Dendritic cell treated with granulocyte-macrophage colony-stimulating factor and Interleukin-4, amounts not matched to agents 40 ng/mL and 50 ng/mL, for 4 days (primary cell): ENCODE results near the gene ZDHHC14.

ENCODE experiments used
- H3K27ac Mint-ChIP-seq: one replicate; pipeline ENCODE4 v1.8.0; 2022; ENCODE audit warnings: mild to moderate bottlenecking, mixed read lengths
- H3K27me3 Mint-ChIP-seq: one replicate; pipeline ENCODE4 v1.8.0; 2022; ENCODE audit warnings: mild to moderate bottlenecking, mixed read lengths
- H3K36me3 Mint-ChIP-seq: one replicate; pipeline ENCODE4 v1.8.0; 2022; ENCODE audit warnings: low read depth, mixed read lengths
- H3K4me1 Mint-ChIP-seq: one replicate; pipeline ENCODE4 v1.8.0; 2022; ENCODE audit warnings: low read depth, mixed read lengths
- H3K4me3 Mint-ChIP-seq: one replicate; pipeline ENCODE4 v1.8.0; 2022; ENCODE audit warnings: mild to moderate bottlenecking, moderate library complexity, mixed read lengths
- H3K9me3 Mint-ChIP-seq: one replicate; pipeline ENCODE4 v1.8.0; 2022; ENCODE audit warnings: mixed read lengths
- intact Hi-C: fragments of 100-400 bp; cut with micrococcal nuclease; formaldehyde crosslinking; loops from one replicate; pipeline ENCODE4 v1.15.0; 2022

ZDHHC14 gene

DNA sequence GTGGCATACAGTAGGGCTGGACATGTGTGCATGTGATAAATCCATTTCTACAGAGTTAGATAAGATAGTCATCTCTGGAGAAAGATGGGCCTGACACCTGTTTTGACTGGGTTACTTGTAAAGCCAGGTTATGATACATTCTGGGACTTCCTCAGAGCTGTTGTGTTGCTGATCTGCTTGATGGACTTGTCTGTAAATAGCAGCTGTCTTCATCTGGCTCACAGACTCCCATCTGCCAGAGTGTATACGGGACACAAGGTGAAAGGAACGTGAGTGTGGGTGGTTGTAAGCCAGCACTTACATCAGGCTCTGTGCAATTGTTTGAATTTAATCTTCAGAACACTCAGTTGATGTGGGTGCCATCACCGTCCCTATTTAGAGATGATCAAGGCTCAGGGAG is 49.8 kb downstream of the ZDHHC14 start:
- H3K4me1 Mint-ChIP-seq, result peaks cover 6% of the 10 kb centered on the region
- intact Hi-C loops, result no loop called here
- H3K36me3 Mint-ChIP-seq, result no peaks in the 10 kb centered on the region
- no peaks in the 10 kb centered on the region for H3K9me3 Mint-ChIP-seq
- H3K4me3 Mint-ChIP-seq, result no peak overlapping the region
- H3K27me3 Mint-ChIP-seq, result no peaks in the 10 kb centered on the region
- H3K27ac Mint-ChIP-seq, result no peak overlapping the region

GRCh38 chr6:157432231-157432891 is 51.4 kb downstream of the ZDHHC14 start:
- no peaks in the 10 kb centered on the region for H3K27me3 Mint-ChIP-seq
- no peaks in the 10 kb centered on the region for H3K9me3 Mint-ChIP-seq
- H3K4me3 Mint-ChIP-seq, result no peak overlapping the region

DNA sequence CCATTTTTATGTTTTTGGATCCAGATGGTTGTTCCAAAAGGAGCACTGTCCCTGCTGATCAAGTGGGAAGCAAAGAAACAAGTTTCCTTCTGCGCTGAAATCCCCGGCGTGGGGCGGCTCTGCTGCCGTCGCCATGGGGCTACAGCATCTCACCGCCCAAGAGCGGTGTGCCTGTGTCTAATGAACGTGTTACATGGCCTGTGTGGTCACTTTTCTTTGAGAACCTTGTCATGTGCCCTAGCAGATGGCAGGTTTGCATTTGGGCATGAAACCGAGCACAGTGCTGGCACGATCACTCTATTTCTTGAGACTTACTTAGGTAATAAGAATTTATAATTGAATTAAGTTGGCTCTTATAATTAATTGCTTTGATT is 51.9 kb downstream of the ZDHHC14 start:
- intact Hi-C loops, result no loop called here
- Mint-ChIP-seq H3K9me3 (no peaks in the 10 kb centered on the region), H3K4me1 (no peaks in the 10 kb centered on the region), H3K27ac (no peak overlapping the region), H3K27me3 (no peaks in the 10 kb centered on the region), H3K36me3 (no peaks in the 10 kb centered on the region), H3K4me3 (no peak overlapping the region)

More at GRCh38 chr6:157432231-157432891, 51.4 kb downstream of the ZDHHC14 start:
- Mint-ChIP-seq H3K27ac (no peak overlapping the region), H3K4me1 (no peaks in the 10 kb centered on the region), H3K36me3 (no peaks in the 10 kb centered on the region)
- intact Hi-C loops, result no loop called here

- Mint-ChIP-seq H3K27me3 (no peaks in the 10 kb centered on the region), H3K9me3 (no peaks in the 10 kb centered on the region)
- intact Hi-C loops, result no loop called here
Measured at GRCh38 chr6:157433678-157434081, 52.7 kb downstream of the ZDHHC14 start.

DNA sequence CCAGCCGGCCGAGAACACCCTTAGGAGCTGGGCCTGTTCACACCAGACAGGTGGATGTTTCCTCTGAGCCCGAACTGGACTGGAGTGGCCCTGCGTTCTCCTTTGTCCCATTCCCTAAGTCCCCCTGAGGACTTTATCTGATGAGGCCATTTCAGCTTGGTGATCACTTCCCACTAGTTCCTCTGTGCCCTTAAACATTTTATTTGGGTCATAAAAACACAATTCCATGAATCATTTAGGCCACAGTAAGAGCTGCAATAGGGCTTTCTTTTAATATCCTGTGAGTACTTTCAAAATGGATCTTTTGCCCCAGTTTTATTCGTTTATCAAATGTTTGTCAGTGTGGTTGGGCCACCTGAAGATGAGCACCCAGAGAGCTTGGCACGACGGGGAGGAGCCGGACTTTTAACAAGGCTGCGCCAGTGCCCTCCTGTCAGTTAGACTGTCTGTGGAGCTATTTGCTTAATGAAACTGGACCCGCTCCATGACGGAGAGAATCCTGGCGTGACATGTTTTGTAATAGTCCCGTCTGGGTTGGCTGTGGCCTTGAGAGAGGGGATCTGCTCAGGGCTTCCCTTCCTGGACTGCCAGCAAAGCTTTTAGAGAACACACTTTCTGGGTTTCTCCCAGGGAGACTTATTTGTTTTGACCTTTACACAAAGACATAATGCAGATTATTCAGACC is 53.5 kb downstream of the ZDHHC14 start:
- Mint-ChIP-seq H3K4me3 (no peak overlapping the region), H3K27me3 (no peaks in the 10 kb centered on the region), H3K9me3 (no peaks in the 10 kb centered on the region), H3K36me3 (no peaks in the 10 kb centered on the region), H3K4me1 (peaks cover 13% of the 10 kb centered on the region), H3K27ac (no peak overlapping the region)
- intact Hi-C loops, result no loop called here

More at GRCh38 chr6:157433678-157434081, 52.7 kb downstream of the ZDHHC14 start:
- Mint-ChIP-seq H3K4me1 (peaks cover 7% of the 10 kb centered on the region), H3K4me3 (no peak overlapping the region), H3K27ac (no peak overlapping the region), H3K36me3 (no peaks in the 10 kb centered on the region)

DNA sequence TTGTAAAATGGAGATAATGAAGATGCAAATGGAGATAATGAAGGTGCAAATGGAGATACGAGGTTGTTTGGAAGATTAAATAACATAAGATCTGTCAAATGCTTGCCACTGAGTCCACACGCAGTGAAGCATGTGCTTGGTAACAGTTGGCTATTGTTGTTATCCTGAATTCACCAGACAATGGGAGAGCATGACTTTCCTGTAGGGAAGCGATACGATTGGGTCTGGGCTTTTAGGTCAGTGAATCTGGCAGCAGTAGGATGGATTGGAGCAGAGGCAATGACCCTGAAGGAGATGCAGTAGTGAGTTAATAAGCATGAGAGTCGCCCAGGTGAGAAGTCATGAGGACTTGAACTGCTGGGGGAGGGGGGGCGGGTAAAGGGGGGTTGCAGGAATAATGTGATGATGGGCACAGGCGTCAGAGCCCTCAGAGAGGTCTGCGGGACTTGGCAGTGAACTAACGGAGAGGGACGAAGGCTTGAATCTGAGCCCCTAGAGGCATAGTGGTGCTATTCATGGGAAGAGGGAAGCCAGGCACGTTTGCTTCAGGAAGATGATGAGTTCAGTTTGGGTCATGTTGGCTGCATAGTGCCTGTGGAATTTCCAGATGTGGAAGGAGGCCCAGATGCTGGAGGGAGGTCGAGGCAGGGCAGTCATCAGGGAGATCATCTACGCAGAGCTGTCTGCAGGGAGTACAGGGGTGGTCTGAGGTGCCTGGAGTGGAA is 55.4 kb downstream of the ZDHHC14 start:
- intact Hi-C loops, result no loop called here
- no peaks in the 10 kb centered on the region for H3K9me3 Mint-ChIP-seq
- no peak overlapping the region for H3K27ac Mint-ChIP-seq
- no peaks in the 10 kb centered on the region for H3K27me3 Mint-ChIP-seq
- H3K4me3 Mint-ChIP-seq, result no peak overlapping the region
- peaks cover 13% of the 10 kb centered on the region for H3K4me1 Mint-ChIP-seq
- H3K36me3 Mint-ChIP-seq, result no peaks in the 10 kb centered on the region

DNA sequence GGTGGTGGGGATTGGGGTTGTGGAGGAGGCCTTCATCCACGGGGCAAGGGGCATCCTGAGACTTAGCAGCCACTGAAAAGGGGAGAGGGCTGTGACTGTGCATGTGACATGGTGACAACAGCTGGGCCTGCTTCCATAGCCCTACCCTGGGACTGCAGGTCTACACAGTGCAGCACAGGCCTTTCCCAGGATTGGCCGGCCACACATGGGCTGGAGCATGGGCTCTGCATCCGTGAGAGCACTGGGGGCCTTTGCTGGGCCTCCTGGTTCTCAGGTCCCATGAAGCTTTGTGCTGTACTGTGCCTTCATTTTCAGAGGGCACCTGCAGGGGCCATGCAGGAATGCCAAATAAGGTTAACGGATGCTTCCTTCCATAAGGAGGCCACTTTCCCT is 56.0 kb downstream of the ZDHHC14 start:
- no peak overlapping the region for H3K27ac Mint-ChIP-seq
- intact Hi-C loops, result no loop called here
- H3K27me3 Mint-ChIP-seq, result no peaks in the 10 kb centered on the region
- H3K4me3 Mint-ChIP-seq, result no peak overlapping the region
- H3K36me3 Mint-ChIP-seq, result no peaks in the 10 kb centered on the region
- H3K9me3 Mint-ChIP-seq, result no peaks in the 10 kb centered on the region
- peaks cover 13% of the 10 kb centered on the region for H3K4me1 Mint-ChIP-seq

- no peaks in the 10 kb centered on the region for H3K36me3 Mint-ChIP-seq
- peaks cover 13% of the 10 kb centered on the region for H3K4me1 Mint-ChIP-seq
- H3K9me3 Mint-ChIP-seq, result peaks cover 12% of the 10 kb centered on the region
- no peaks in the 10 kb centered on the region for H3K27me3 Mint-ChIP-seq
- H3K27ac Mint-ChIP-seq, result no peak overlapping the region
- intact Hi-C loops, result no loop called here
- no peak overlapping the region for H3K4me3 Mint-ChIP-seq
Measured at GRCh38 chr6:157438611-157439111, 57.7 kb downstream of the ZDHHC14 start.

DNA sequence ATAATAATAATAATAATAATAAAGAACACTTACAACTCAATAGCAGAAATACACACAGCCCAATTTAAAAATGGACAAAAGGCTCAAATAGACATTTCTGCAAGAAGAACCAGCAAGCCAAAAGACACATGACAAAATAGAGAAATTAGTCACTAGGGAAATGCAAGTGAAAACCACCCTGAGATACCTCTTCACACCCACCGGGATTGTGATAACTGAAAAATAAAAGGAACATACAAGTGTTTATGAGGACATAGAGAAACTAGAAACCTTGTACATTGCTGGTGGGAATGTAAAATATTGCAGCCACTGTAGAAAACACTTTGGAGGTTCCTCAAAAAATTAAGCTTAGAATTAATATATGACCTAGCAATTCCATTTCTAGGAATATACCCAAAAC is 59.2 kb downstream of the ZDHHC14 start:
- intact Hi-C loops, result no loop called here
- no peak overlapping the region for H3K4me3 Mint-ChIP-seq

GRCh38 chr6:157442291-157442690 is 61.3 kb downstream of the ZDHHC14 start:
- H3K4me1 Mint-ChIP-seq, result peaks cover 13% of the 10 kb centered on the region

More for the DNA sequence above, 59.2 kb downstream of the ZDHHC14 start:
- no peaks in the 10 kb centered on the region for H3K36me3 Mint-ChIP-seq
- no peaks in the 10 kb centered on the region for H3K27me3 Mint-ChIP-seq
- H3K9me3 Mint-ChIP-seq, result peaks cover 13% of the 10 kb centered on the region
- H3K27ac Mint-ChIP-seq, result no peak overlapping the region
- H3K4me1 Mint-ChIP-seq, result peaks cover 13% of the 10 kb centered on the region

DNA sequence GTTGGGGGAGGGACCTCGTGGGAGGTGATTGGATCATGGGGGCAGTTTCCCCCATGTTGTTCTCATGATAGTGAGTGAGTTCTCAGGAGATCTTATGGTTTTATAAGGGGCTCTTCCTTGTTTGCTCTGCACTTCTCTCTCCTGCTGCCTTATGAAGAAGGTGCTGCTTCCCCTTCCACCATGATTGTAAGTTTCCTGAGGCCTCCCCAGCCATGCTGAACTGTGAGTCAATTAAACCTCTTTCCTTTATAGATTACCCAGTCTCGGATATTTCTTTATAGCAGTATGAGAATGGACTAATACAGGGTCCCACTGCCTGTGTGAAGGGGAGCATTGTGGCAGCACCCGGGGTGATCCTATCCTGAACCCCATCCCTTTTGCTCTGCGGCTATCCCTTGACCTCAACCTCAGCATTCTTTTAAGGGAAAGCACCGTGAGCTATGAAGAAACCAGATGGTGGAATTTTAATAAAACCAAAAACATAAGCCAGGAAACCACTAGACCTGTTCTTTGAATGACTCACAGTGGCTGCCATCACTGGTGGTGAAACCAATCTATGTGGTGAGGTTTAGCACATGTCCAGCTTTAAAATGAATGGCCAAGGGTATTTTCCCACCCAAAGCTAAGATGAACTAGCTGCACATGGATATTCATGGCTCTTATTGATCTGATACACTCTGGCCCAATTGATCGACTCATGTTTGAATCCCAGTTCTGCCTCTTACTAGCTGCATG is 62.2 kb downstream of the ZDHHC14 start:
- no peak overlapping the region for H3K27ac Mint-ChIP-seq
- H3K27me3 Mint-ChIP-seq, result no peaks in the 10 kb centered on the region
- H3K36me3 Mint-ChIP-seq, result no peaks in the 10 kb centered on the region
- no peak overlapping the region for H3K4me3 Mint-ChIP-seq
- intact Hi-C loops, result no loop called here
- peaks cover 10% of the 10 kb centered on the region for H3K4me1 Mint-ChIP-seq
- H3K9me3 Mint-ChIP-seq, result peaks cover 13% of the 10 kb centered on the region

More at GRCh38 chr6:157442291-157442690, 61.3 kb downstream of the ZDHHC14 start:
- Mint-ChIP-seq H3K27me3 (no peaks in the 10 kb centered on the region), H3K9me3 (peaks cover 13% of the 10 kb centered on the region), H3K36me3 (no peaks in the 10 kb centered on the region), H3K27ac (no peak overlapping the region), H3K4me3 (no peak overlapping the region)
- intact Hi-C loops, result no loop called here

DNA sequence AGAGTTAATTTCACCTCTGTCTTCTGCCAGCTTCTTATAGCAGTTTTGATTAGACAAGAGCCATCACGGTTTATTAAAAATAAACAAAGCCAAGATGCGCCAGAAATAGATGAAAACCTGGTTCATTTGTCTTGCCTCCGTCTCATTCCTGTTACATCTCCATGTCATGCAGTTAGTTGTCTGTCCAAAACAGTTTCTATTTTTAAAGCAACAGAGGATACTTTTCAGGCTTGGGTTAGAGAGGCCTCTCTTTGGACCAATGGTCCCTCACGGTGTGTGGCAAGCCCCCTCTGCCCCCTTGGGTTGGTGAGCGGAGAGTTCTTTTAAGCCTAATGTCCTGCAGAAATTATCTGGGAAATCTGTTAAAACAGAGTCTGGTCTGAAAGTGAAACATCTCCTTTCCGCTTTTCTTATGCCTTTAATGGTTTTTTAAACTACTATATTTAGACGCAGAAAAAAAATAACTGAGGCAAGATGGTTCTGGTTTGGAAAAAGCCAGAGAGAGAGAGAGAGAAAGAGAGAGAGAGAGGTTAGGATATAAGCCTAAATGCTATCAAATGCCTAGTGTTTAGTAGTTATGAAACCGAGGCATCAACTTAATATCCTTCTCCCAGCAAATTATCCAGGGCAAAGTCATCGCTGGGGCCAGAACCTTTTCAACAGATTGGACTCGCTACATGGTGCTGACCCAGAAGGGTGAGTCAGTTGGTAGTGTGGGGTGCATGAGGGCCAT is 64.5 kb downstream of the ZDHHC14 start:
- no peak overlapping the region for H3K4me3 Mint-ChIP-seq
- intact Hi-C loops, result no loop called here
- H3K27ac Mint-ChIP-seq, result no peak overlapping the region
- no peaks in the 10 kb centered on the region for H3K4me1 Mint-ChIP-seq
- H3K27me3 Mint-ChIP-seq, result no peaks in the 10 kb centered on the region
- peaks cover 13% of the 10 kb centered on the region for H3K9me3 Mint-ChIP-seq
- no peaks in the 10 kb centered on the region for H3K36me3 Mint-ChIP-seq

DNA sequence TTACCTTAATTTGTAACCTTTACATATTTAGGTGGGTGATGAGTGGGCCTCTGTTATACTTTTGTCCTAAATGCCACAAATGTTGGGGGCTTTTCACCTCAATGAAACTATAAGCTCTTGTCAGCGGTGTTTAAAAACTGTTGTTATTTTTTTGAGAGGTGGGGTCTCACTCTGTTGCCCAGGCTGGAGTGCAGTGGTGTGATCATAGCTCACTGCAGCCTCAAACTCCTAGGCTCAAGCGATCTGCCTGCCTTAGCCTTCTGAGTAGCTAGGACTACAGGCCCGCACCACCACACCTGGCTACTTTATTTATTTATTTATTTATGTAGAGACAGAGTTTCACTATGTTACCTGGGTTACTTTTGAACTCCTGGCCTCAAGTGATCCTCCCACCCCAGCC is 66.7 kb downstream of the ZDHHC14 start:
- peaks cover 10% of the 10 kb centered on the region for H3K9me3 Mint-ChIP-seq
- intact Hi-C loops, result no loop called here
- H3K4me1 Mint-ChIP-seq, result no peaks in the 10 kb centered on the region
- no peaks in the 10 kb centered on the region for H3K36me3 Mint-ChIP-seq
- H3K4me3 Mint-ChIP-seq, result no peak overlapping the region
- H3K27ac Mint-ChIP-seq, result no peak overlapping the region
- H3K27me3 Mint-ChIP-seq, result no peaks in the 10 kb centered on the region
